Progenitor cell of endocrine pancreas (in vitro differentiated cells): ENCODE data around the gene GRID2IP. TPM values are rescaled to one million over a fixed set of nuclear protein-coding genes. Genes with fewer than 3 reads are reported as not detected.

Source experiments
- DNase-seq: peaks from one replicate; pipeline ENCODE4 v3.0.0; 2021; ENCODE audit warnings: low spot score; ENCODE audit not compliant: unreplicated experiment
- H3K27ac Mint-ChIP-seq: 2 replicates; pipeline ENCODE4 v1.8.0; 2021; ENCODE audit warnings: mild to moderate bottlenecking, moderate library complexity, mixed read lengths
- H3K27me3 Mint-ChIP-seq: 2 replicates; pipeline ENCODE4 v1.8.0; 2021; ENCODE audit warnings: mixed read lengths
- H3K36me3 Mint-ChIP-seq: 2 replicates; pipeline ENCODE4 v1.8.0; 2022; ENCODE audit warnings: mixed read lengths; ENCODE audit not compliant: insufficient read depth
- H3K4me1 Mint-ChIP-seq: 2 replicates; pipeline ENCODE4 v1.8.0; 2021; ENCODE audit warnings: low read depth, mixed read lengths
- H3K4me3 Mint-ChIP-seq: 2 replicates; pipeline ENCODE4 v1.8.0; 2021; ENCODE audit warnings: low read depth, mild to moderate bottlenecking, moderate library complexity, mixed read lengths
- H3K9me3 Mint-ChIP-seq: 2 replicates; pipeline ENCODE4 v1.8.0; 2021; ENCODE audit warnings: low read depth, mixed read lengths
- CTCF ChIP-seq: fragments of 200-600 bp; sonication (generic); IDR thresholded peaks from one replicate; pipeline ENCODE4 v1.5.0; 2021; ENCODE audit warnings: antibody characterized with exemption, mild to moderate bottlenecking; ENCODE audit not compliant: unreplicated experiment
- total RNA-seq: library from RNA; stranded (reverse); gene quantifications from 2 replicates; pipeline ENCODE4 v1.2.1, GENCODE V29; 2021

The GRID2IP gene
- total RNA-seq, 1 donor from 2014 or later: 2.5 TPM

- Mint-ChIP-seq H3K27ac (no peak overlapping the region), H3K27me3 (peaks cover 3% of the 10 kb centered on the region), H3K9me3 (no peaks in the 10 kb centered on the region), H3K4me3 (peak overlapping the region; percentile 57), H3K4me1 (peaks cover 13% of the 10 kb centered on the region), H3K36me3 (peaks cover 9% of the 10 kb centered on the region)
- DNase-seq: no peak
- TF ChIP-seq CTCF: no peak
Observed at GRCh38 chr7:6576024-6576866, 25.0 kb upstream of the GRID2IP start.

- H3K9me3 Mint-ChIP-seq: no peaks in the 10 kb centered on the region
- peak overlapping the region; percentile 33 for H3K4me3 Mint-ChIP-seq
- H3K27ac Mint-ChIP-seq: no peak overlapping the region
- peaks cover 4% of the 10 kb centered on the region for H3K36me3 Mint-ChIP-seq
- no peak for TF ChIP-seq CTCF
- peaks cover 13% of the 10 kb centered on the region for H3K4me1 Mint-ChIP-seq
- peaks cover 3% of the 10 kb centered on the region for H3K27me3 Mint-ChIP-seq
- DNase-seq: no peak
Observed at GRCh38 chr7:6575281-6576023, 24.2 kb upstream of the GRID2IP start.

- Mint-ChIP-seq H3K36me3 (no peaks in the 10 kb centered on the region), H3K27ac (no peak overlapping the region), H3K27me3 (peaks cover 3% of the 10 kb centered on the region), H3K9me3 (no peaks in the 10 kb centered on the region), H3K4me3 (no peak overlapping the region), H3K4me1 (no peaks in the 10 kb centered on the region)
- no peak for DNase-seq
- TF ChIP-seq CTCF: no peak
Observed at GRCh38 chr7:6571160-6571779, 20.0 kb upstream of the GRID2IP start.

GRCh38 chr7:6567886-6568285, 16.6 kb upstream of the GRID2IP start:
- Mint-ChIP-seq H3K4me3 (no peak overlapping the region), H3K27ac (no peak overlapping the region), H3K36me3 (no peaks in the 10 kb centered on the region), H3K27me3 (peaks cover 3% of the 10 kb centered on the region), H3K9me3 (no peaks in the 10 kb centered on the region), H3K4me1 (no peaks in the 10 kb centered on the region)
- no peak for TF ChIP-seq CTCF
- DNase-seq: no peak

- DNase-seq: no peak
- no peak overlapping the region for H3K27ac Mint-ChIP-seq
- no peaks in the 10 kb centered on the region for H3K27me3 Mint-ChIP-seq
- no peak overlapping the region for H3K4me3 Mint-ChIP-seq
- H3K4me1 Mint-ChIP-seq: no peaks in the 10 kb centered on the region
- H3K9me3 Mint-ChIP-seq: no peaks in the 10 kb centered on the region
- TF ChIP-seq CTCF: no peak
- H3K36me3 Mint-ChIP-seq: no peaks in the 10 kb centered on the region
Observed at GRCh38 chr7:6565655-6566054, 14.4 kb upstream of the GRID2IP start.
